BLaER1 (cell line): Measurements from ENCODE around the gene EFNA1.

Experiments used
- H3K27ac ChIP-seq: shearing (Covaris generic); formaldehyde crosslinking; 2 replicates; pipeline ENCODE4 v1.8.1; 2022
- H3K27me3 ChIP-seq: shearing (Covaris generic); formaldehyde crosslinking; 2 replicates; pipeline ENCODE4 v1.8.1; 2022
- H3K36me3 ChIP-seq: shearing (Covaris generic); formaldehyde crosslinking; 2 replicates; pipeline ENCODE4 v1.8.1; 2022
- H3K4me1 ChIP-seq: shearing (Covaris generic); formaldehyde crosslinking; 2 replicates; pipeline ENCODE4 v1.8.1; 2022
- H3K4me2 ChIP-seq: shearing (Covaris generic); formaldehyde crosslinking; 2 replicates; pipeline ENCODE4 v1.8.1; 2022
- H3K4me3 ChIP-seq: shearing (Covaris generic); formaldehyde crosslinking; 2 replicates; pipeline ENCODE4 v1.8.1; 2022
- H3K9ac ChIP-seq: shearing (Covaris generic); formaldehyde crosslinking; 2 replicates; pipeline ENCODE4 v1.8.1; 2022
- H3K9me3 ChIP-seq: shearing (Covaris generic); formaldehyde crosslinking; 2 replicates; pipeline ENCODE4 v1.8.1; 2022
- H4K20me1 ChIP-seq: shearing (Covaris generic); formaldehyde crosslinking; 2 replicates; pipeline ENCODE4 v1.8.1; 2022
- Cebpa-rat ChIP-seq: shearing (Covaris generic); IDR thresholded peaks from 2 replicates; pipeline ENCODE4 v1.8.1; 2022

The EFNA1 gene

GRCh38 chr1:155177918-155178281 lies 50.2 kb downstream of the EFNA1 start:
- H3K27ac ChIP-seq, result no peak overlapping the region
- H3K9ac ChIP-seq, result no peak overlapping the region
- peaks cover 7% of the 10 kb centered on the region; the same call in 1 of the 2 replicates for H4K20me1 ChIP-seq
- H3K4me1 ChIP-seq, result peaks cover 51% of the 10 kb centered on the region
- H3K4me2 ChIP-seq, result no peak overlapping the region
- peaks cover 58% of the 10 kb centered on the region for H3K36me3 ChIP-seq
- TF ChIP-seq Cebpa-rat, result no peak
- no peaks in the 10 kb centered on the region for H3K27me3 ChIP-seq
- no peak overlapping the region for H3K4me3 ChIP-seq
- no peaks in the 10 kb centered on the region for H3K9me3 ChIP-seq

GRCh38 chr1:155178441-155179111 lies 50.9 kb downstream of the EFNA1 start:
- no peaks in the 10 kb centered on the region for H3K9me3 ChIP-seq
- peaks cover 55% of the 10 kb centered on the region for H3K4me1 ChIP-seq
- no peak overlapping the region for H3K4me2 ChIP-seq
- peaks cover 7% of the 10 kb centered on the region; the same call in 1 of the 2 replicates for H4K20me1 ChIP-seq
- H3K27ac ChIP-seq, result peak overlapping the region; percentile 22; the same call in 1 of the 2 replicates
- peaks cover 61% of the 10 kb centered on the region for H3K36me3 ChIP-seq
- H3K9ac ChIP-seq, result no peak overlapping the region
- no peaks in the 10 kb centered on the region for H3K27me3 ChIP-seq
- no peak overlapping the region for H3K4me3 ChIP-seq
- TF ChIP-seq Cebpa-rat, result no peak

GRCh38 chr1:155179112-155180031 lies 51.7 kb downstream of the EFNA1 start:
- Histone ChIP-seq H3K4me3 (no peak overlapping the region), H3K9ac (no peak overlapping the region), H3K27ac (peak overlapping the region; percentile 22; the same call in 1 of the 2 replicates), H3K4me1 (peaks cover 62% of the 10 kb centered on the region), H3K9me3 (no peaks in the 10 kb centered on the region), H4K20me1 (peaks cover 14% of the 10 kb centered on the region; the same call in 1 of the 2 replicates), H3K27me3 (no peaks in the 10 kb centered on the region), H3K36me3 (peaks cover 67% of the 10 kb centered on the region), H3K4me2 (no peak overlapping the region)
- TF ChIP-seq Cebpa-rat, result no peak

DNA sequence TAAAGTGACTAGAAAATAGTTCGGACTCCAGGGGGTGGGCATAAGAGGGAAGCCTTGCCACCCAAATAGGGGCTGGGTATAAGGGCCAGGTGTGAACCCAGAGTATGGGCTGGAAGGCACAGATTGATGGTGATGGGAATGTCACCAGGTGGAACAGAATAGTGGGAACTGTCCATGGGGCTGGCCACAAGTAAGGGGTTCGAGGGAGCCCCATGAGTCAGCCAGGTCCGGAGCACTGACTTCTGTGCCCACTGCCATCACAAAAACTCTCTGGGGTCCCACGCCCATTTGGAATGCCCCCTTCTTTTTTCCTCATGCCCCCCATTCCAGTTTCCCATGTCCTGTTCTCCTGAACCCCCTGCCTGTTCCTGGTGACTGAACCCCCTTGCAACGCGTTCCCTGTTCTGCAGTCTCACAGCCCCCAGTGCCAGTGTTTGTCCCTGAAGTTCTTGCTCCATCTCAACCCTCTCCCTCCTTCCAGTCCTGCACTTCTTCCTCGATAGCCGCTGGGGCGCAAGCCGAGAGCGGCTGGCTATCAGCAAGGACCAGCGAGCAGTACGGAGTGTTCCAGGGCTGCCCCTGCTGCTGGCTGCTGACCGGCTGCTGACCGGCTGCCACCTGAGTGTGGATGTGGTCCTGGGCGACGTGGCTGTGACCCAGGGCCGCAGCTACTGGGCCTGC lies 53.8 kb downstream of the EFNA1 start:
- Histone ChIP-seq H3K36me3 (peaks cover 67% of the 10 kb centered on the region), H3K9ac (no peak overlapping the region), H3K4me3 (no peak overlapping the region), H3K9me3 (no peaks in the 10 kb centered on the region), H3K27ac (no peak overlapping the region), H3K4me2 (no peak overlapping the region), H4K20me1 (0 out of 2 replicates have a peak, but pooled peaks cover 11% of the 10 kb centered on the region), H3K27me3 (no peaks in the 10 kb centered on the region), H3K4me1 (peaks cover 65% of the 10 kb centered on the region)
- no peak for TF ChIP-seq Cebpa-rat

DNA sequence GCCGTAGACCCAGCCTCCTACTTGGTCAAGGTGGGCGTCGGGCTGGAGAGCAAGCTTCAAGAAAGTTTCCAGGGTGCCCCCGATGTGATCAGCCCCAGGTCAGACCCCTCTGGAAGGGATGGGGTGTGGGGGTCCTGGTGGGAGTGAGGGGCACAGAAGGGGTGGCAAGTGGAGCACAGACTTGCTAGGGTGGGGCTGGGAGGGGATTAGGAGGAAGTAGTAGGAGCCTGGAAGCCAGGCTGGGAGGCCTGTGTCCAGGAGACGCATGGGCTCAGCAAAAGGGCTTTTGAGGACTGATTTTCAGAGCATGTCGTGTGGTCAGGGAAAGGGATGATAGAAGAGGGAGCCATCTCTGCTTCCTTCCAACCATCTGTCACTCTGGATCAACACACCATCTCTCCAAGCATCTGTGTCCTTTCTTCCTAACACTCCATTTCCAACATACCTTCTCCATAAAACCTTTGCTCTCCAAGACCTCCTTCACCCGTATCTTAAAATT lies 54.4 kb downstream of the EFNA1 start:
- peaks cover 65% of the 10 kb centered on the region for H3K4me1 ChIP-seq
- no peaks in the 10 kb centered on the region for H3K9me3 ChIP-seq
- H3K27me3 ChIP-seq, result no peaks in the 10 kb centered on the region
- no peak overlapping the region for H3K4me3 ChIP-seq
- no peak overlapping the region for H3K4me2 ChIP-seq
- H3K36me3 ChIP-seq, result peaks cover 63% of the 10 kb centered on the region
- no peak overlapping the region for H3K9ac ChIP-seq
- no peak overlapping the region for H3K27ac ChIP-seq
- TF ChIP-seq Cebpa-rat, result no peak
- 0 out of 2 replicates have a peak, but pooled peaks cover 11% of the 10 kb centered on the region for H4K20me1 ChIP-seq

- TF ChIP-seq Cebpa-rat, result no peak
- Histone ChIP-seq H4K20me1 (0 out of 2 replicates have a peak, but pooled peaks cover 11% of the 10 kb centered on the region), H3K9ac (peak overlapping the region; percentile 73), H3K4me2 (peak overlapping the region; percentile 98), H3K27ac (peak overlapping the region; percentile 86), H3K27me3 (no peaks in the 10 kb centered on the region), H3K4me3 (peak overlapping the region; percentile 48; the same call in 1 of the 2 replicates), H3K4me1 (peaks cover 62% of the 10 kb centered on the region), H3K9me3 (no peaks in the 10 kb centered on the region), H3K36me3 (peaks cover 48% of the 10 kb centered on the region)
Observed at GRCh38 chr1:155183775-155184221, 56.1 kb downstream of the EFNA1 start.

DNA sequence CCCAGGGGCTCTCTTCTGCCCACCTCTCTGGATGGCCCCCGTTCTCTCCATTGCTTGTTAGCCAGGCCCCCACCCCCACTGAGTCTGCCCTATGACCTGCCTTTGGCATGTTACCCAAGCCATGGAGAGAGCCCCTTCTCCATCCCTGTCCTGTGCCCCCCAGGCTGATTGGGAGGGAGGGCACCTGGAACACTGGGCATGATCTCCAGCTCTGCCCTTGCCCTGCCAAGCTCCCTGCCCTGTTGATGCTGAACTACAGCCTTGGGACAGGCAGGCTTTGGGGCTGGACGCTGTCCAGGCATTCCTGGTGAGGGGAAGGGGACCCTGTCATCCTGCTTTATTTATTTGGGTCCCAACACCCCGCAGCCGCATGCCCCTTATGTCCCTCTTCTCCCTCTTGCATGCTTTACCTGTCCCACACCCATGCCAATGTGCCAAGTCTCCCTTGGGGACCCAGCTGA lies 56.7 kb downstream of the EFNA1 start:
- no peaks in the 10 kb centered on the region for H3K27me3 ChIP-seq

More for the DNA sequence above, 56.7 kb downstream of the EFNA1 start:
- Histone ChIP-seq H3K9ac (peak overlapping the region; percentile 73), H3K4me2 (peak overlapping the region; percentile 98), H3K36me3 (peaks cover 42% of the 10 kb centered on the region), H4K20me1 (0 out of 2 replicates have a peak, but pooled peaks cover 11% of the 10 kb centered on the region), H3K9me3 (no peaks in the 10 kb centered on the region), H3K27ac (peak overlapping the region; percentile 86), H3K4me3 (peak overlapping the region; percentile 48), H3K4me1 (peaks cover 57% of the 10 kb centered on the region)
- TF ChIP-seq Cebpa-rat, result no peak
